Gastrocnemius medialis (tissue), 4 donors: ENCODE data around the gene PF4V1. TPM values are rescaled to one million over a fixed set of nuclear protein-coding genes. Genes with fewer than 3 reads are reported as not detected.

Source experiments
- ATAC-seq, 2 donors: fragments of 150-250 bp; one replicate each; pipeline ENCODE4 v1.9.1; 2016
- DNase-seq, 2 donors: peaks; one replicate each; pipeline ENCODE4 v3.0.0-alpha.2; 2019
- H3K27ac ChIP-seq, 4 donors: fragments of 200-600 bp; sonication (generic); 1 replicate in 1 of 4; 2 replicates in 3 of 4; pipeline ENCODE4 v1.5.1; 2016 to 2018; ENCODE audit warnings: mild to moderate bottlenecking in 2 of 4, moderate library complexity in 1 of 4
- H3K27me3 ChIP-seq, 3 donors: fragments of 200-600 bp; sonication (generic) in 2 of 3; 1 replicate in 1 of 3; 2 replicates in 2 of 3; pipeline versions ENCODE4 v1.5.1 to v1.6.0; 2016 to 2019; ENCODE audit warnings: mild to moderate bottlenecking in 1 of 3, moderate library complexity in 1 of 3
- H3K36me3 ChIP-seq, 2 donors: fragments of 200-600 bp; sonication (generic) in 1 of 2; one replicate each; pipeline ENCODE4 v1.5.1; 2017 to 2018
- H3K4me1 ChIP-seq, 2 donors: fragments of 200-600 bp; sonication (generic) in 1 of 2; one replicate each; pipeline ENCODE4 v1.5.1; 2016 to 2017; ENCODE audit warnings: mild to moderate bottlenecking in 2 of 2
- H3K4me3 ChIP-seq, 4 donors: fragments of 200-600 bp; sonication (generic) in 3 of 4; 1 replicate in 1 of 4; 2 replicates in 3 of 4; pipeline ENCODE4 v1.5.1; 2016 to 2019; ENCODE audit warnings: mild to moderate bottlenecking in 2 of 4
- H3K9me3 ChIP-seq, 3 donors: fragments of 200-600 bp; sonication (generic) in 2 of 3; 1 replicate in 1 of 3; 2 replicates in 2 of 3; pipeline ENCODE4 v1.5.1; 2016 to 2019
- CTCF ChIP-seq, 5 experiments: fragments of 450-650 bp in 3 of 5; fragments of 200-600 bp in 2 of 5; sonication (generic) in 2 of 5; IDR thresholded peaks in 4 of 5; conservative IDR thresholded peaks in 1 of 5; 1 replicate in 4 of 5; 2 replicates in 1 of 5; pipeline ENCODE4 v1.5.1; 2016 to 2019; ENCODE audit warnings: antibody characterized with exemption in 5 of 5, mild to moderate bottlenecking in 3 of 5, moderate library complexity in 3 of 5
- POLR2A ChIP-seq, 2 donors: fragments of 450-650 bp; IDR thresholded peaks; one replicate each; pipeline ENCODE4 v1.6.1; 2017; ENCODE audit warnings: antibody characterized with exemption in 2 of 2, mild to moderate bottlenecking in 2 of 2, moderate library complexity in 2 of 2
- in situ Hi-C, 4 donors: fragments of 200-750 bp; cut with MboI; loops; one replicate each; pipeline versions ENCODE4 v1.15.0 to v1.8.0; 2017; ENCODE audit warnings: low sequenced_read_pairs in 4 of 4
- intact Hi-C: fragments of 100-400 bp; cut with DNase I; formaldehyde crosslinking; loops from one replicate; pipeline ENCODE4 v1.15.1; 2023; ENCODE audit warnings: low total_unique reads
- total RNA-seq, 4 donors: library from RNA; depleted of rRNA; stranded (reverse); fragments of >200 nt; gene quantifications; one replicate each; pipeline versions ENCODE4 v1.1.0 to v1.2.3, GENCODE V29; 2016

The PF4V1 gene
- total RNA-seq, result not detected

GRCh38 chr4:73853246-73853704, at the start of gene PF4V1:
Gene PF4V1, plus strand, starts transcription at chr4:73853296. Its CDS starts 67 bp downstream, at chr4:73853363.
- intact Hi-C loops, result no loop called here
- TF ChIP-seq POLR2A (IDR thresholded peaks at IDR 0.05) (no peak), CTCF (IDR thresholded peaks at IDR 0.05 in 4 of 5, conservative IDR thresholded peaks at IDR 0.05 in 1 of 5) (no peak)
- H3K27me3 ChIP-seq, result peaks cover 0 to 5% (median 0%) of the 10 kb centered on the region in 3 donors
- DNase-seq (no peak), ATAC-seq (no peak)
- no peaks in the 10 kb centered on the region for H3K4me1 ChIP-seq
- H3K4me3 ChIP-seq, result no peak within 1 kb of the TSS
- no peak within 1 kb of the TSS for H3K27ac ChIP-seq
- in situ Hi-C loops, result no loop called here
- H3K36me3 ChIP-seq, result no peaks in the 10 kb centered on the region
- no peaks in the 10 kb centered on the region for H3K9me3 ChIP-seq

- no peaks in the 10 kb centered on the region for H3K27me3 ChIP-seq
- H3K9me3 ChIP-seq, result no peaks in the 10 kb centered on the region
- in situ Hi-C loops (no loop called here), intact Hi-C loops (no loop called here)
- no peak overlapping the region for H3K27ac ChIP-seq
- no peaks in the 10 kb centered on the region for H3K36me3 ChIP-seq
- no peak overlapping the region for H3K4me3 ChIP-seq
- no peak for TF ChIP-seq POLR2A (IDR thresholded peaks at IDR 0.05)
- no peak for TF ChIP-seq CTCF (IDR thresholded peaks at IDR 0.05 in 4 of 5, conservative IDR thresholded peaks at IDR 0.05 in 1 of 5)
- DNase-seq (no peak), ATAC-seq (no peak)
- no peaks in the 10 kb centered on the region for H3K4me1 ChIP-seq
These were observed 42.9 kb upstream of the PF4V1 start for GRCh38 chr4:73810191-73810590.

GRCh38 chr4:73811841-73812240, 41.3 kb upstream of the PF4V1 start:
- Histone ChIP-seq H3K9me3 (no peaks in the 10 kb centered on the region), H3K4me1 (no peaks in the 10 kb centered on the region), H3K27me3 (no peaks in the 10 kb centered on the region), H3K4me3 (no peak overlapping the region), H3K27ac (no peak overlapping the region), H3K36me3 (no peaks in the 10 kb centered on the region)
- ATAC-seq (no peak), DNase-seq (no peak)
- in situ Hi-C loops (no loop called here), intact Hi-C loops (no loop called here)
- TF ChIP-seq CTCF (IDR thresholded peaks at IDR 0.05 in 4 of 5, conservative IDR thresholded peaks at IDR 0.05 in 1 of 5) (no peak), POLR2A (IDR thresholded peaks at IDR 0.05) (no peak)

- H3K4me3 ChIP-seq, result no peak overlapping the region
- no peak overlapping the region for H3K27ac ChIP-seq
- in situ Hi-C loops, result no loop called here
- H3K36me3 ChIP-seq, result no peaks in the 10 kb centered on the region
- no peaks in the 10 kb centered on the region for H3K27me3 ChIP-seq
- intact Hi-C loops, result no loop called here
- no peaks in the 10 kb centered on the region for H3K9me3 ChIP-seq
- no peak for TF ChIP-seq POLR2A (IDR thresholded peaks at IDR 0.05)
- TF ChIP-seq CTCF (IDR thresholded peaks at IDR 0.05 in 4 of 5, conservative IDR thresholded peaks at IDR 0.05 in 1 of 5), result no peak
- H3K4me1 ChIP-seq, result no peaks in the 10 kb centered on the region
- DNase-seq (no peak), ATAC-seq (no peak)
These were observed 38.4 kb upstream of the PF4V1 start for GRCh38 chr4:73814679-73815078.

- Histone ChIP-seq H3K4me1 (no peaks in the 10 kb centered on the region), H3K4me3 (no peak overlapping the region), H3K36me3 (no peaks in the 10 kb centered on the region), H3K9me3 (no peaks in the 10 kb centered on the region), H3K27me3 (no peaks in the 10 kb centered on the region), H3K27ac (no peak overlapping the region)
- TF ChIP-seq POLR2A (IDR thresholded peaks at IDR 0.05), result no peak
- TF ChIP-seq CTCF (IDR thresholded peaks at IDR 0.05 in 4 of 5, conservative IDR thresholded peaks at IDR 0.05 in 1 of 5), result no peak
- DNase-seq (no peak), ATAC-seq (no peak)
- intact Hi-C loops (no loop called here), in situ Hi-C loops (no loop called here)
These were observed 38.0 kb upstream of the PF4V1 start for GRCh38 chr4:73815145-73815544.
